Stimulated activated CD8-positive, alpha-beta memory T cell treated with anti-CD3 and anti-CD28 coated beads, Interleukin-12 subunit alpha, Interleukin-12 subunit beta, amount 100 ng/mL, for 24 hours (primary cell): ENCODE data around the gene ZNF177.
A peak's percentile ranks its signal among the peaks of the same experiment; 100 is the strongest.

Experiments
- DNase-seq: peaks from one replicate; pipeline ENCODE4 v3.0.0-alpha.2; 2020; ENCODE audit errors: extremely low read depth

Gene ZNF177

GRCh38 chr19:9430444-9430843 is 67.6 kb downstream of the ZNF177 start:
- no peak for DNase-seq

- DNase-seq, result peak; percentile 14
These were observed 68.7 kb downstream of the ZNF177 start for GRCh38 chr19:9431475-9431874.
